ENCODE measurements around the gene MATN1.

Gene MATN1

GRCh38 chr1:30678209-30678608 is 45.2 kb downstream of the MATN1 start:
- peak; percentile 19 for DNase-seq

GRCh38 chr1:30677471-30677870 is 45.9 kb downstream of the MATN1 start:
- peak; percentile 43 for DNase-seq

- DNase-seq: no peak
Observed at GRCh38 chr1:30675761-30676160, 47.6 kb downstream of the MATN1 start.

- DNase-seq: no peak
Observed at GRCh38 chr1:30675289-30675688, 48.1 kb downstream of the MATN1 start.

GRCh38 chr1:30673395-30673794 is 50.0 kb downstream of the MATN1 start:
- no peak for DNase-seq

- no peak for DNase-seq
Observed at GRCh38 chr1:30672661-30673060, 50.7 kb downstream of the MATN1 start.

- DNase-seq: no peak
Observed at GRCh38 chr1:30670240-30671060, 52.9 kb downstream of the MATN1 start.

GRCh38 chr1:30668546-30669327 is 54.6 kb downstream of the MATN1 start:
- peak; percentile 12 for DNase-seq

- peak; percentile 16 for DNase-seq
Observed at GRCh38 chr1:30668024-30668423, 55.4 kb downstream of the MATN1 start.

- no peak for DNase-seq
Observed at GRCh38 chr1:30666756-30667273, 56.6 kb downstream of the MATN1 start.

GRCh38 chr1:30665216-30666010 is 58.0 kb downstream of the MATN1 start:
- DNase-seq: peak; percentile 53

GRCh38 chr1:30664103-30664755 is 59.2 kb downstream of the MATN1 start:
- DNase-seq: peak; percentile 28

GRCh38 chr1:30663596-30664091 is 59.7 kb downstream of the MATN1 start:
- DNase-seq: peak; percentile 22

- peak; percentile 47 for DNase-seq
Observed at GRCh38 chr1:30662291-30662840, 61.0 kb downstream of the MATN1 start.

- DNase-seq: peak; percentile 37
Observed at GRCh38 chr1:30661311-30661710, 62.1 kb downstream of the MATN1 start.

All from activated effector memory CD4-positive, alpha-beta T cell treated with anti-CD3 and anti-CD28 coated beads, Interleukin-2, amount 50 U/mL, for 16 hours (primary cell).